Activated CD4-positive, alpha-beta T cell treated with anti-CD3 and anti-CD28 coated beads, Interleukin-2, amount 10 ng/mL, durations not matched to agents 24 days and 14 days (primary cell): ENCODE data around the gene STYXL1. TPM values are rescaled to one million over a fixed set of nuclear protein-coding genes. Genes with fewer than 3 reads are reported as not detected.

Experiments used
- DNase-seq: peaks from one replicate; pipeline ENCODE4 v3.0.0; 2022
- H3K27ac Mint-ChIP-seq: one replicate; pipeline ENCODE4 v1.8.0; 2022; ENCODE audit warnings: mild to moderate bottlenecking, mixed read lengths
- H3K27me3 Mint-ChIP-seq: one replicate; pipeline ENCODE4 v1.8.0; 2022; ENCODE audit warnings: mixed read lengths
- H3K36me3 Mint-ChIP-seq: one replicate; pipeline ENCODE4 v1.8.0; 2022; ENCODE audit warnings: low read depth, mild to moderate bottlenecking, mixed read lengths
- H3K4me1 Mint-ChIP-seq: one replicate; pipeline ENCODE4 v1.8.0; 2021; ENCODE audit warnings: mixed read lengths
- H3K4me3 Mint-ChIP-seq: one replicate; pipeline ENCODE4 v1.8.0; 2022; ENCODE audit warnings: mild to moderate bottlenecking, moderate library complexity, mixed read lengths
- H3K9me3 Mint-ChIP-seq: one replicate; pipeline ENCODE4 v1.8.0; 2021; ENCODE audit warnings: mixed read lengths
- intact Hi-C: fragments of 100-400 bp; cut with micrococcal nuclease; formaldehyde crosslinking; loops from one replicate; pipeline ENCODE4 v1.15.1; 2023
- total RNA-seq: library from RNA; stranded (reverse); gene quantifications from 2 replicates; pipeline ENCODE4 v1.2.3, GENCODE V29; 2022

STYXL1 gene
- total RNA-seq, 1 donor from 2014 or later, result 33.6 TPM

- intact Hi-C loops, result no loop called here
These were observed 26.6 kb upstream of the STYXL1 start for GRCh38 chr7:76074306-76074971.

DNA sequence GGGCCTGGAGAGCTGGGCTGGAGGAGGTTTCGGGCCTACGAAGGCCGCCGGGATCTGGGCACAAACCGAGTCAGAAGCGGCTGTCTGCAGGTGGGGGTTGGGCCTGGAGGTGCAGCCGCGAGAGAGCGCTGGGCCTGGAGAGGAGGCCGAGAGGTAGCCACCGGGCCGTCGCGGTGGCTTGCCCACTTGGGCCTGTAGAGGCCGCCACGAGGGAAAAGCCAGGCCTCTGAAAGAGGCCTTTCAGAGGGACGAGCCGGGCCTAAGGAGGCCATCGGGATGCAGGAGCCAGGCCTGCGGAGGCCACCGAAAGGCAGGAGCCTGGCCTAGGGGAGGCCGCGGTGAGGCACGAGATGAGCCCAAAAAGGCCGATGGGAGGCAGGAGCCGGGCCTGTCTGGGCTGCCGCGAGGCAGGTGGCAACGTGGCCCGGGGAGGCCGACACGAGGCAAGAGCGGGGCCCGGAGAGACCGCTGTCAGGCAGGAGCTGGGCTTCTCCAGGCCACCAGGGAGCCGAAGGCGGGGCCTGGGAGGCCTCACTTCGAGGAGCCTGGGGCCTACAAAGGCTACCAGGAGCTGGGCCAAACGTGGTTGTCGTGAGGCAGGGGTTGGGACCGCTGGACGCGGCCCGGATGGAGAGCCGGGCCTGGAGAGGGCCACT is 25.7 kb upstream of the STYXL1 start:
- no peak overlapping the region for H3K4me3 Mint-ChIP-seq
- peaks cover 12% of the 10 kb centered on the region for H3K4me1 Mint-ChIP-seq
- H3K27me3 Mint-ChIP-seq, result no peaks in the 10 kb centered on the region
- H3K27ac Mint-ChIP-seq, result no peak overlapping the region
- H3K9me3 Mint-ChIP-seq, result no peaks in the 10 kb centered on the region
- DNase-seq, result no peak
- intact Hi-C loops, result no loop called here
- H3K36me3 Mint-ChIP-seq, result peaks cover 1% of the 10 kb centered on the region

More at GRCh38 chr7:76074306-76074971, 26.6 kb upstream of the STYXL1 start:
- Mint-ChIP-seq H3K27me3 (no peaks in the 10 kb centered on the region), H3K9me3 (no peaks in the 10 kb centered on the region), H3K27ac (no peak overlapping the region), H3K4me1 (peaks cover 12% of the 10 kb centered on the region), H3K36me3 (no peaks in the 10 kb centered on the region), H3K4me3 (no peak overlapping the region)
- no peak for DNase-seq

GRCh38 chr7:76072243-76073148 is 24.7 kb upstream of the STYXL1 start:
- Mint-ChIP-seq H3K27ac (no peak overlapping the region), H3K4me3 (no peak overlapping the region), H3K27me3 (no peaks in the 10 kb centered on the region), H3K36me3 (peaks cover 4% of the 10 kb centered on the region), H3K9me3 (no peaks in the 10 kb centered on the region), H3K4me1 (peaks cover 6% of the 10 kb centered on the region)
- no peak for DNase-seq
- intact Hi-C loops, result no loop called here

- H3K36me3 Mint-ChIP-seq, result peaks cover 8% of the 10 kb centered on the region
- no peaks in the 10 kb centered on the region for H3K4me1 Mint-ChIP-seq
- H3K9me3 Mint-ChIP-seq, result no peaks in the 10 kb centered on the region
- intact Hi-C loops, result no loop called here
- DNase-seq, result no peak
- H3K4me3 Mint-ChIP-seq, result no peak overlapping the region
- no peaks in the 10 kb centered on the region for H3K27me3 Mint-ChIP-seq
- H3K27ac Mint-ChIP-seq, result no peak overlapping the region
These were observed 23.8 kb upstream of the STYXL1 start for GRCh38 chr7:76071316-76072242.

DNA sequence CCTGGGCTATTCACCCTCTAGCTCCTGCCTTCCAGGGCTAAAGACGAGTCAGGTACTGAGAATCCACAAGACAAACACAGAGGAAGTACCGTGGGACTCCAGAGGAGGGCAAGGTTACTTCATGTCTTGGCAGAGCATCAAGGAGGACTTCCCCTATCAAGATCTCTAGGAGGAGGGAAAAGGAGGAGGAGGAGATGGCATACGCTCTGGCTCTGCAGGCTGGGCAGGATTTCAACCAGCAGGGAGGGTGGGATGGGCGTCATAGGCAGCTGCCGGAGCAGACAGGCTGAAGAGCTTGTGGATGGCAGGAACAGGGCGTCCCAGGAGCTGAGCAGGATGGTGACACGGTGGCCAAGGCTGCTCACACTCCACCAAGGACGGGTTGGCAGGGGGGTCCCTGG is 21.4 kb upstream of the STYXL1 start:
- H3K27ac Mint-ChIP-seq, result peak overlapping the region; percentile 71
- intact Hi-C loops, result no loop called here

DNA sequence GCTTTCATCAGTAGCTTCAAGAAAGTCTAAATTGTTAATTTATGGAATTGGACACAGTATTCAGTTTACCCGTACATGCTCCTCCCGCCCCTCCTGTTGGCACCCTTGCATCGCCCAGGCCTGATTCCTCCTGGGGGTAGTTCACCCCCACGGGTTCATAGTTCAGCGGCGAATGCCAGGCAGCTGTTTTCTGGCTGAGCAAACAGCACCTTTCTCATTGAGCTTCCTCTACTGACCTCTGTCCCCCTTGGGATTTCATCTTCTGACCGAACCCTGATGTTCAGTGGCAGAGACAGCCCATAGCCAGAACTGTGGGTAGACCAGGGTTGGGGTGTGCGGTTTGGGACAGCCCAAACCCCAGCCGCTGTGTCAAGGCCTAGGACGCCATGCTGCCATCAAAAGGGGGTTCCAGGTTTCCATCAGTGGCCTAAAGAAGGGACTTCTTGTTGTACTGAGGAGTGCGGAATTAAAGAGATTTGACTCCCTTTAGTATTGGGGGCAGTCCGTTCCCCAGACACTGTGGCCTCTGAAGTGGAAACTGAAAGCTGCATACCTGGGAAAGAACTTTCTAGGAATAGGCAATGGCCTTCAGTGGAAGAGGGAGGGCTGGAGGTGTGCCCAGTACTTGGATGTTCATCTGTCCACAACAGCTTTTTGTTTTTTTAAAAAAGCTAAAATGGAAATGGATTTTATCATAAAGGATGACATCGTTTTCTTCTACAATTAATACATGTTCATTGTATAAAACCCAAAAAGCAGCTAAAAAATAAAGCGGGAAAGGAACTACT is 19.1 kb upstream of the STYXL1 start:
- no peak overlapping the region for H3K27ac Mint-ChIP-seq
- DNase-seq, result no peak
- H3K36me3 Mint-ChIP-seq, result peaks cover 49% of the 10 kb centered on the region
- H3K4me3 Mint-ChIP-seq, result no peak overlapping the region
- H3K4me1 Mint-ChIP-seq, result peaks cover 4% of the 10 kb centered on the region
- no peaks in the 10 kb centered on the region for H3K9me3 Mint-ChIP-seq
- intact Hi-C loops, result no loop called here
- no peaks in the 10 kb centered on the region for H3K27me3 Mint-ChIP-seq

More for the DNA sequence above, 21.4 kb upstream of the STYXL1 start:
- H3K36me3 Mint-ChIP-seq, result peaks cover 29% of the 10 kb centered on the region
- peaks cover 4% of the 10 kb centered on the region for H3K4me1 Mint-ChIP-seq
- DNase-seq, result no peak
- no peak overlapping the region for H3K4me3 Mint-ChIP-seq
- H3K9me3 Mint-ChIP-seq, result no peaks in the 10 kb centered on the region
- no peaks in the 10 kb centered on the region for H3K27me3 Mint-ChIP-seq

DNA sequence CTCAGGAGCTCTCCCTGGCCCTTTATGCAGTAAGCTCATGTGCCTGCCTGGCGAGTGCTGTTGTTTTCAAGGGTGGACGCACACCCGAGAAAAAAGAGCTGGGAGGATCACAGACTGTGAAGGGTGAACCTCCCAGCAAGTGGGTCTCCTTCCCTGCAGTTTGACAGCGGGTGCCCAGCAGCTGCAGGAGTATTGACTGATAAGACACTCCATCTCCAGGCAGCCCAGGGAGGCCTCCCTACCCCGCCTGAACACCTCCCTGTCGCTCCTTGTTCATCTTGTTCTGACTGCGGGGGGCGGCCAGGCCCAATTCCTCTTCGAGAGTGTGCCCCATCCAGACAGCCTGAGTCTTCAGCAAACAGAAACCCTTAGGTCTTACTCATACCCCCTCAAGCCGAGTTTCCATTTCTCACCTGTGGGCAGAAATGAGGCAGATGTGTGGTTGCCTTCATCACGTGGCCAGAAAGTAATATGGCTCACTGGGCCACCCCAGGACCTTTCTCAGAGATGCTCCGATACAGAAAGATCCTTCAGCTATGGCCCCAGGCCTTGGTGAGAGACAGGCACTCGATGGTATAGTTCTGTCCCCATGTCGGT is 17.3 kb upstream of the STYXL1 start:
- Mint-ChIP-seq H3K4me1 (peaks cover 4% of the 10 kb centered on the region), H3K36me3 (peaks cover 58% of the 10 kb centered on the region), H3K4me3 (no peak overlapping the region), H3K9me3 (no peaks in the 10 kb centered on the region), H3K27ac (no peak overlapping the region), H3K27me3 (no peaks in the 10 kb centered on the region)
- no peak for DNase-seq
- intact Hi-C loops, result no loop called here

GRCh38 chr7:76064208-76064970 is 16.6 kb upstream of the STYXL1 start:
- no peak overlapping the region for H3K27ac Mint-ChIP-seq
- H3K27me3 Mint-ChIP-seq, result no peaks in the 10 kb centered on the region
- intact Hi-C loops, result no loop called here
- no peak overlapping the region for H3K4me3 Mint-ChIP-seq
- H3K4me1 Mint-ChIP-seq, result peaks cover 4% of the 10 kb centered on the region
- peaks cover 62% of the 10 kb centered on the region for H3K36me3 Mint-ChIP-seq
- H3K9me3 Mint-ChIP-seq, result no peaks in the 10 kb centered on the region
- no peak for DNase-seq

DNA sequence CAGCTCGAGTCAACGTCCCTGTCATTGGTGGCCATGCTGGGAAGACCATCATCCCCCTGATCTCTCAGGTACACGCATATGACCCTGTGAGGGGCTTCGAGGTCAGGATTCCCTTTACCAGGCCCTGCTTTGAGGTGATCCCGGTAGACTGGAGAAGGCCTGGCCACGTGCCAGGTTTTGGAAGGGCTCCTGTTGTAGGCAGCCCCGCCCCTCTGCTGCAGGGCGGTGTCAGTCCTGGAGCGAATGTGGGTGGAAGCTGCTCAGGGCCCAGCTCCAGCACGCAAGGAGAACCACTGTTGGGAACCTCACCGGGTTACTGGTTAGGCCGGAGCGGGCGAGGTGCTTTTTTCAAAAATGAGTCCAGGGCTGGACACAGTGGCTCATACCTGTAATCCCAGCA is 15.7 kb upstream of the STYXL1 start:
- peaks cover 67% of the 10 kb centered on the region for H3K36me3 Mint-ChIP-seq
- no peak overlapping the region for H3K4me3 Mint-ChIP-seq

GRCh38 chr7:76063114-76063513 is 15.3 kb upstream of the STYXL1 start:
- H3K4me1 Mint-ChIP-seq, result peaks cover 4% of the 10 kb centered on the region
- no peaks in the 10 kb centered on the region for H3K27me3 Mint-ChIP-seq
- intact Hi-C loops, result no loop called here
- H3K36me3 Mint-ChIP-seq, result peaks cover 71% of the 10 kb centered on the region
- DNase-seq, result no peak
- H3K4me3 Mint-ChIP-seq, result no peak overlapping the region
- no peak overlapping the region for H3K27ac Mint-ChIP-seq
- H3K9me3 Mint-ChIP-seq, result no peaks in the 10 kb centered on the region

More for the DNA sequence above, 15.7 kb upstream of the STYXL1 start:
- H3K27me3 Mint-ChIP-seq, result no peaks in the 10 kb centered on the region
- no peak for DNase-seq
- intact Hi-C loops, result no loop called here
- H3K4me1 Mint-ChIP-seq, result peaks cover 4% of the 10 kb centered on the region
- H3K27ac Mint-ChIP-seq, result no peak overlapping the region
- H3K9me3 Mint-ChIP-seq, result no peaks in the 10 kb centered on the region

- no peak overlapping the region for H3K4me3 Mint-ChIP-seq
- no peak for DNase-seq
- H3K27ac Mint-ChIP-seq, result no peak overlapping the region
- no peaks in the 10 kb centered on the region for H3K9me3 Mint-ChIP-seq
- H3K36me3 Mint-ChIP-seq, result peaks cover 76% of the 10 kb centered on the region
- intact Hi-C loops, result no loop called here
- H3K27me3 Mint-ChIP-seq, result no peaks in the 10 kb centered on the region
- peaks cover 4% of the 10 kb centered on the region for H3K4me1 Mint-ChIP-seq
These were observed 14.5 kb upstream of the STYXL1 start for GRCh38 chr7:76062254-76062653.

DNA sequence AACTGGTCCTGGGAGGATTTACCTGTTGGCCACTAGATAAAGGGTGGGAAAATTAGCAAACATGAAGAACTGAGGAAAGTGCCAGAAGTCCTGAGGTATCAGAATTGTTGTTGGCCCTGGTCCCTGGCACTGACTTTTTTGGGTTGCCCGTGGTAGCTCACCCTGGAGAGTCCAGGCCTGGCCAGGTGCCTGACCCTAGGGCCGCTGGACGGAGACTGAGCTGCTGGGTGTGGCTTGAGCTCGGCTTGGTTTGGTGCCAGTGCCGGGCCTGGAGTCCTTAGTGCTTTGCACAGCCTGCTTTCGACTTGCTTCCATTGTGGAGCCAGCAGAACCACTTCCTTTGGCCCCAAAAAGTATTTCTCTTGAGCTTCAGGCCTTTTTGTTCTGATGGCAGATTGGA is 13.0 kb upstream of the STYXL1 start:
- Mint-ChIP-seq H3K36me3 (peaks cover 68% of the 10 kb centered on the region), H3K9me3 (no peaks in the 10 kb centered on the region), H3K4me1 (peaks cover 4% of the 10 kb centered on the region), H3K27me3 (no peaks in the 10 kb centered on the region), H3K4me3 (no peak overlapping the region), H3K27ac (no peak overlapping the region)
- DNase-seq, result no peak
- intact Hi-C loops, result no loop called here
